ENCODE data around the gene NHLRC1.

The NHLRC1 gene

DNA sequence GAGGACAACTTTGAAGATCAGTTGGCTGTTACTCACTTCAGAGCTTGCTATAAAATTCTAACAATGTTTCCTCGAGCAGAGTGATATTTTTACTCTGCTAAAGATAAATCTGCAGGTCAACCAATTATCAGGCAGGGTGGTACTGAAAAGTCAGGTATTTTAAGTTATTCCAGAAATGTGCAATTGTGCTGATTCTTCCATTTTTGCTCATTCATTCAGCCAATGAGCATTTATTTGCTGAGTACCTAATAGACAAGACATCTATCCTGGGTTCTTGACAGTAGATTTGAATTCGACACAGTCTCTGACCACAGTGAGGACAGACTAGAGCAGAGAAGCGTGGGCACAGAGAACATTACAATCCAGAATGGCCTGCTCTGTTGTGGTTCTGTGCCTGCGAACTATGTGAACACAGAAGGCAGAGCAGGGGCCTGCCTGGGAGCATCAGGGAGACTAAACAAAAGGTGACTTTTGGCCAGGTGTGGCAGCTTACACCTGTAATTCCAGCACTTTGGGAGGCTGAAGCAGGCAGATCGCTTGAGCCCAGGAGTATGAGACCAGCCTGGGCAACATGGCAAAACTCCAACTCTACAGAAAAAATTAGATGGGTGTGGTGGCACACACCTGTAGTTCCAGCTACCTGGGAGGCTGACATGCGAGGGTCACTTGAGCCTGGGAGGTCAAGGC is 17.6 kb upstream of the NHLRC1 start:
- DNase-seq, result no peak

DNA sequence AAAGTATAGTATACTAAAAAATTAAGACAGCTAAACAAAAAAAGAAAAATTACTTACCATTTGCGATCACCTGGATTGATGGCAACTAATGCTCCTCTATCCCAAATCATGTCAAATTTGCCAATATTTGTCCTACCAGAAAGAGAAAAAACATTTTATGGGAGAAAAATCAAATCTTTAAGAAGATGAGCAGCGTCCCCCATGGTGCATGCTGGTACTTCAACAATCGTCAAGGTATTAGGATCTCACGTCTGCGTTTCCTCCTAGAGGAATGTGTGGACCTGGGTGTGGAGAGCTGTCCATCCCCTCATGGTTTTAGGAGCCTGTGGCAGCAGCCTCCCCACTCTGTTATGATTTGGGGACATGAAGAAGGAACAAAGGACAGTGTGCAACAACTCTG is 16.4 kb upstream of the NHLRC1 start:
- no peak for DNase-seq

DNA sequence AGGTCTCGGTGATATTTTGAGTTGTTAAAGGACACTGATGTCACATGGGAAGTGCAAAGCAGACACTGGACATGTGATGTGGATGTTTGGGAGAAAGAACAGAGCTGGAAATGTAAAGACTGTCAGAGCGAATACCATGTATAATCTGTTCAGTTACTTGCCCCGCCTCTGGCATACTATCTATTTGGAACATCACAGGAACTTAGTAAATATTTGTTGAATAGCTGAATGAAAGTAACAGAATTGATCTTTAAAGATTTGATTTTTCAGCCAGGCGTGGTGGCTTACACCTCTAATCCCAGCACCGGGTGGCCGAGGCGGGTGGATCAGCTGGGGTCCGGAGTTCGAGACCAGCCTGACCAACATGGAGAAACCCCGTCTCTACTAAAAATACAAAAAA is 13.8 kb upstream of the NHLRC1 start:
- DNase-seq, result no peak

DNA sequence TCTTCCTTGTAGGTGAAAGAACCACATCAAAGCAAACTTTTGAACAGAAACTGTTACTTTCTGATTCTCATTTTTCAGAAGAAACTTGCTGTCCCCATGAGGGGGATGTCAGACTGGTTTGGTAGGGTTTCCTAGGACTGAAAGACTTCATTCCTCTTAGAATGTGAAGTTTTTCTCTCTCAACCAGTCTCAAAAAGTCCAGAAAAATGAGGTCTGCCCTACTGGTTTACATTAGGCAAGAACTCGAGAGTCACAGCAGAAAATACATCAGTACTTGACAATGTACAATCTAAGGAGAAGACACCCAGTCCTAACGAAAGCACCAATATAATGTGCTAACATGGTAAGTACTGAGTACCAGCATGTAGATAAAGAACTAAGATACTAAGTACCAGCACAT is 12.7 kb upstream of the NHLRC1 start:
- no peak for DNase-seq

DNA sequence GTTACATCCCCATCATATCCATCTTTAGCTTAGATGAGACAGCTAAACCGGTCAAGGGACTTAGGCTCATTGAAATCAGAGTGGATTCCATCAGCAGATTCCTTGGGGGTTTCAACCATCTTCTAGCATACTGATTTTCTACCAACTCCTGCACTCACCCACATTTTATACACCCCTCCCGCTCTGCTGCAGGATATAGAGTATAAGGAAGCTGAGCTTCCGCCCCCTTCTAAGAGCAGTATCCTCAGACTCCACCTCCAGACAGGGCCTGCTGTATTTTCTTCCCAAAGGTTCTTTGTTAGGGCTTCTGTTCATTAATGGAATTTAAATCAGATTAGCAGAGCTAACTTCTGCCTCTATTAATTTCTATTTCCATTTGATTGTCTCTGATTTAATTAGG is 9.9 kb upstream of the NHLRC1 start:
- no peak for DNase-seq

DNA sequence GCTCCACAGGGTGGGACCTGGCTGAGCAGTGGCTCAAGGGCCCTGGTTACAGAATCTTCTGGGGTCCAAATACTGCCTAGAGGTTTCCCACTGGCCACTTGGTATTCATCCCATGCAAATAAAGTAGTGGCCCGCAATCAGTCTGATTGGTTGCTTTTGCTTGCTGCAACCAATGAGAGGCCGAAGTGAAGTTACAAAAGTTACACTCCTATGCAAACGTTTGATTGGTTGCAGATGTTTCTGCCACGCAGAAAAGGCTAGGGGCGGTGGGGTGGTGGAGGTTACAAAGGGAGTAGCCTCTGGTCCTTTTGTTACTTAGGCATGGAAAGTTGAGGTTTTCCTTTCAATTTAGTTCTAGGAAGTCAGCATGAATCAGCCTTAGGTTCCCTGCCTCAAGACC is 3.6 kb upstream of the NHLRC1 start:
- no peak for DNase-seq

DNA sequence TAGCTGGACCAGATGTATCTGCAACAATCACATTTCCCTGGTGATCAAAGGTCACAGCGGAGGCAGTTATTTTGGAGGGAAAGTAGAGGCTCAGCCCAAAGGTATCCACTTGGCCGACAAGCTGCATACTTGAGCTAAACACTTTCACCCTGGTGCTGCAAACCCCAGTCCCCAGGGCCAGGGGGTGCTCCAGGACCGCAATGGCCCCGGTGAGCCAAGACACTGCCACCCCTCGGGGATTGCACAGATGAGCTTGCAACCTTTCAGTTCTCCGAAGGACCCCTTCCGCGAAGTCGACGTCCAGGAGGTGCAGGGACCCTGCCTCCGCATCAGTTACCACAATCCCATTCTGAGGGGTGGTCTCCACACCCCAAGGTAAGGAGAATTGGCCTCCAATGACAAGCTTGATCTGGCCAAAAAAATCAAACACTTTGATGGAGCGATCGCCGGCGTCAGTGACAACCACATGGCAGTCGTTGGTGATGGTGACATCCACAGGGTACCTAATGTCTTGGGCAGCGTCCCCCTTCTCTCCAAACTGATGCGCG is 823 bp downstream of the NHLRC1 start:
- DNase-seq, result no peak

DNA sequence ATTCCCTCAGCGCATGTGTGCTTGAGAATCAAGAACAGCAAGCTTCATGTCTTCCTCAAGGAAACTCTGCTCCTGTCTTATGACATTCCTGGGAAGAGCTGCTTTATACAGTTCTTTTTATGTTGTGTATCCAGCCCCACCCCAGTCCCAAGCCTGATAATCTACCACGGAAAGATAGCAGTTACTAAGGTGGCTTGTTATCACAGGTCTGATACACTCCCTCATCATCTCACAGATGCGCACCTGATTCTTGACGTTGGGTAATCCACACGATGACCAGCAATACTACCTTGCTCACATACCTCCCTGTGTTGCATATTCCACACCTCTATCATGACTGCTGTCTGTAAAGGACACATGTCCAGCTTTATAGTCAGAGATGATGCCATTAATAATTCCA is 3.2 kb downstream of the NHLRC1 start:
- DNase-seq, result no peak

DNA sequence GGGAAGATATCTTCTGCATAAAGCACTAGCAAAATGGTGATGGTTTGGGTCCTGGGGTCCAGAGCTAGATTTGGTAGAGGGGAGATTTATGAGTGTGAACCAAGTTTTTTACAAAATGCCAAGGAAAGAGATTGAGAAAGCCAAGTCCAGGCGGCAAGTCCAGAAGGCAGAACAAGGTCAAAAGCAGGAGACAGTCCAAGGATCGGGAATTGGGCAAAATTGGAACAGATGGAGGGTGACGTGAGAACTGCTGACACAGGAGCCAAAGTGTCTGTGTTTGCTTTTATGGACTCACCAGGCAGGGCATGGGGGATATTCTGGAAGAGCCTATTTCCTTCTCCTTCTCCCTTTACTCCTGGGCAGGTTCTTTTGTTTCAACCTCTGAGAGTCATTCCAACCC is 4.1 kb downstream of the NHLRC1 start:
- no peak for DNase-seq

DNA sequence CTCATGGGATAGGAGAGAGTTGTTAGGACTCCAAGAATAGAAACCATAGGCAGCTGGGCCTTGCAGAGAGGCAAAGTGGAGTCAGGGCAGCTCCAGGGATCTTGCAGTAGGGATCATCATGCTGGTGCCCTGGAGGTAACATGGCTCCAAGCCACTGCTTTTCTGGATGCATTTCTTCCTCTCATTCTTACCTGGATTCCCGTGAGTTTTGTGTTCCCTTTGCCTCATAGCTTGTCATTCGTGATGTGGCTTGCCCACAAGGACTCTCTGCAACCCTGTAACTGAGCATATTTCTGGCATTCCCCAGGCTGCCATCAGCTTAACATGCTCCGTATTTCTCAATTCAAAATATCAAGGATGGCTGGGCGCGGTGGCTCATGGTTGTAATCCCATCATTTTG is 5.3 kb downstream of the NHLRC1 start:
- no peak for DNase-seq

DNA sequence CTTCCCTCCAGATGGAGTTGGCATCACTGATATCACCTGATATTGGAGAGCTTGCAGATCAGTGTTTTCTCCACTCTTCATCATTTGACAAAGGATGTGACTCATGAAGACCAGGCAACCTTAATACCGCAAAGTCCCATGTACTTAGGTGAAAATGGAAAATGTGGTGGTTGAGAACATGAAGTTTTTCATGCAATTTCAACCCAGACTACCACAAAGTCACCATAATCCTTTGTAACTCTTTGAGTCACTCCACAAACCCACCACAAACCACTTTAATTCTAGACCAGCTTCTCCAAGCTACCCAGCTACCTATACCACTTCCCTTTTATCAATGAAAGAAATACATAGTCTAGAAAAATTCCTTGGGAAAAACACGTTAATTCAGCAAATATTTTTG is 7.1 kb downstream of the NHLRC1 start:
- no peak for DNase-seq

DNA sequence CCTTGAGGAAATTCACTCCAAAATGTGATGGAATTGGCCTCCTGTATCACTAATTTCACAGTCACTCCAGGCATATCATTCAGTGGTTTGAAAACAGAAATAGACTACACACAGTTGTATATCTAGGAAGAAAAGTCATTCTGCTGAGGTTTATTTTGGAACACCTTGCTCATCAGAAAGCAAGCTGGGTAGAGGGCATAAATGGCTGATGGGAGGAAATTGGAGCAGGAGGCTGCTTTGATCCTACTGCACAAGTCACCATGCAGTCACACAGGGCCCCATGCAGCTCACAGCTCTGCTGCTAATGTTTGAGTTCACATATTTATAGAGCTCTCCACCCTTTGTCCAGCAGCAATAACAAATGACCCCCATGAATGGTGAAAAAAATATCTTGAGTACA is 12.3 kb downstream of the NHLRC1 start:
- no peak for DNase-seq

DNA sequence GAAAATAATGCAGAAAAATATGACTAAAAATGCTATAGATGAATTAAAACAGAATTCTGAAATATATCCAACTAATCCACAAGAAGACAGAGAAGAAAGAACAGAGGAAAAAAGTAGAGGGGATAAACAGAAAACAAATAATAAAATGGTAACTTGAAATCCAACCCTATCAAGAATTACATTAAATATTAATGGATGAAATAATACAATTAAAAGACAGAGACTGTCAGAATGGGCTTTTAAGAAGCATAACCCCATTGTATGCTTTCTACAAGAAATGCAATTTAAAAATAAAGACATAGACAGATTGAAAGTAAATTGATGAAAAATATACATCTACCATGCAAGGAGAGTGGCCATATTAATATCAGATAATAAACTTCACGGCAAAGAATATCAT is 15.4 kb downstream of the NHLRC1 start:
- DNase-seq, result no peak

DNA sequence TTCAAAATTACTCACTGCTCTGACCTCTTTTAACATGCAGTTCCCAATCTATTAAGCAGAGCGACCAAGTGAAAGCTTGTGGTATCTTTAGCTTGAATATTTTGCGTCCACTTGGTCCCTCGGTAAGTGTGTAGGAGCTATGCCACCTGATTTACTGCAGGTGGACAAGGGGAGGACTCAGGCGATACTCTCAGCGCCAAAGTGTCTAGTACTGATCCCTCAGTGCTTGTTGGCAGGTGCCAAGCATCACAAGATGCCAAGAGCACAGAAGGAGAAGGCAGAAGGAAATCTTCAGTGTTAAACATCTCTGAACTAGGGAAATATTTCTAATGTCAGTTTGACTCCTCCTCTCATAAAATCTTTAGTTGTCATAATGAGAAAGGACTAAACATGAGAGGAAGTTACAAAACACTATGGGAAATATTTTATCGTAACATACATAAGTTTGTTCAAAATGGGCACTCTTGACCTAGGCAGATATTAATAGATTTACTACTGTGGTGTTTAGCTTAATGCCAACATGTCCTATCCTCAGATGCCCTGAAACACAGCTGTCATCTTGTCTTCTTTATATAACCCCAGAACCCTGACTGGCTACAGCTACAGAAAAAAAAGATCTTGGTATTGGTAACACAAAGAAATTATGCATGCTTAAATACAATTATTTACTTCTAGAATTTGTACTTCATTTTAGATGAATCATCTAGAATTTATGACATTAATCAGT is 19.5 kb downstream of the NHLRC1 start:
- DNase-seq, result no peak

DNA sequence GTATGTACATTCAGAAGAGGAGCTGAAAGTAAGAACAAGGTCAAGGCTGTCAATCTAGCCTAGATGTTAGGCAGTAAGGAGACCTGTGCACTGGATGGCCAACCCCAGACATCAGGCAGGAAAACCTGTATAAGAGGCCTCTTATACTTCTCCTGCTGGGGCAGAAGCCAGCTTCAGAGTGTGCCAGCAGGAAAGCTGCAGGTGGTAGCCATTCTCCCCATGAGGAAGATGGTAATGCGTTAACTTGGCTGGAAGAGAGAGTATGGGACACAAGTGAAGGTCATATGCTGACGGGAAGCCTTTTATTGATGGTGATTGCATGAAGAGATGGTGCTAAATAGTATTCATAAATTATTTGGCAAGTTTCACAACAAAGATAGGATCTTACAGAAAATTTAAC is 20.6 kb downstream of the NHLRC1 start:
- no peak for DNase-seq

DNA sequence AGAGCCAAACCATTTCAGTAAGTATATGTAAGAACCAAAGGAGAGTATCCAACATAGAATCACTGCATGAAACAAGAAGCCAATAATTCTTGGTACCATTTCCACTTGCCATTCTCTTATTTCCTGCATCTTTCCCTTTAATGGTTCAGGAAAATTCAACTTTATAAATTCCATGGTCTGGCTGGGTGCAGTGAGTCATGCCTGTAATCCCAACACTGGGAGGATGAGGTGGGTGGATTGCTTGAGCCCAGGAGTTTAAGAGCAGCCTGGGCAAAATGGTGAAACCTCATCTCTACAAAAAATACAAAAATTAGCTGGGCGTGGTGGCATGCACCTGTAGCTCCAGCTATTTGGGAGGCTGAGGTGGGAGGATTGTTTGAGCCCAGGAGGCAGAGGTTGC is 21.2 kb downstream of the NHLRC1 start:
- no peak for DNase-seq

DNA sequence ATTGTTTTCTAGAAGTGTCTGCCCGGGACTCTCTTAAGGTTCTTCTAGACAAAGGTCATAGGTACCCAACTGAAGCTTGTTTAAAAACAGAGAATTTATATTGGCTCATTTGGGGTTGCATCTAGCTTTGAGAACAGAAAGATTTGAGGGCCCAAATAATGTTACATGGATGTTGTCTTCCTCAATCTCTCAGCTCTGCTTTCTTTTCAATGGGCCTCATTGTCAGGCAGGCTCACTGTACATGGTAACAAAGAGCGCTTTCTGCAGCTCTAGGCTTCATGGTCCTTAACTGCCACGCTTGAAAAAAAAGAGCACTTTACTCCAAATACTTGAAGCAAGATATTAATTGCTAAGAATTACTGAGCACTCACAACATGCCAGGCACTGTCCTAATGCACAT is 22.2 kb downstream of the NHLRC1 start:
- DNase-seq, result peak in 27 of 58 donors; percentile 1 to 74 (median 19)

DNA sequence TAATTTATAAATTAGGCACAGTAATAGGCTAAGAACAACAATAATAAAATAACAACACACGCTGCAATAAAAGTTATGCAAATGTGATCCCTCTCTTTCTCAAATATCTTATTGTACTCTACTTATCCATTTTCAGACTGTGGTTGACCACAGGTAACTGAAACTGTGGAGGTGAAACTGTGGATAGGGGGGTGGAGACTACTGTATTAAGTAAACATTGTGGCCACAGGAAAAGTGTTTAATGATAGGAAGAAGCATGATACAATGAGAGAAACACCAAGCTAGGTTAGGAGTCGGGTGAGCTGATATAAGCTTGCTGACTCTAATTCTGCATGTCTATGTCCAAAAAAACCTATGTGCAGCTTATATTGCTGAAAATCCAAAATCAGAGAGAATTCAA is 23.0 kb downstream of the NHLRC1 start:
- no peak for DNase-seq

DNA sequence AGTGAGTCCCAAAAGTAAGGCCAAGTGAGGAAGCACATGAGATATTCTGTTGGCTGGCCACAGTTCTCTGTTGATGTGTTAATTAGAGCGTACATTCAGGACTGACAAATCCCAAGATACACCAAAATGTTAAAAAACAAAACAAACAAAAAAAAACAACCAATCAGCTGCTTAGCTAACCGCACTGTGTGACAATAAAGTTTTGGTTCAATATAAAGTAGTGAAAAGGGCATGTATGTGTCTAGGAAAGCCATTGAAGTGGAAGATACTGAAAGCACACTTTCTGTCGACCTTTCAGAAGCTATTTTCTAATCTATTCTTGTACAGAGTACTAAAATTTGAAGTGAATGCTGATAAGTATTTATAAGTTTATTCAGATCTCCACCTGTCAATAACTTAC is 26.1 kb downstream of the NHLRC1 start:
- no peak for DNase-seq

DNA sequence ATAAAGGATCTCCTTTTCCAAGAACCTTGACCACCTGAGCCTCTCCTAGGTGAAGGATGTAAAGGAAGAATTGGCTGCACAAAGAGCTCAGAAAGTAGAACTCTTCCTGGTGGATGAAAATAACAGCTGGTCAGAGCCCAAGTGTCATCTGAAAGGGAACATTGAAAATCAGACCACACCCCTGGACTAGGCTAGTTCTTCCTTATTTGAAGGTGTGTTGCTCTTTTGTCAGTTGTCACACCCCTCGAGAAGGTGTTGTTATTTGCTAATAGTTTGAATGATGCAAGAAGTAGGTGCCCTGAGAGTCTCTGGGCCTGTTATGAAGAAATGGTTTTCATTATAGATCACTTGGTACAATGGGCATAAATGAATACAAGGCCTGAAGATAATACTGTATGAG is 31.1 kb downstream of the NHLRC1 start:
- DNase-seq, result no peak

DNA sequence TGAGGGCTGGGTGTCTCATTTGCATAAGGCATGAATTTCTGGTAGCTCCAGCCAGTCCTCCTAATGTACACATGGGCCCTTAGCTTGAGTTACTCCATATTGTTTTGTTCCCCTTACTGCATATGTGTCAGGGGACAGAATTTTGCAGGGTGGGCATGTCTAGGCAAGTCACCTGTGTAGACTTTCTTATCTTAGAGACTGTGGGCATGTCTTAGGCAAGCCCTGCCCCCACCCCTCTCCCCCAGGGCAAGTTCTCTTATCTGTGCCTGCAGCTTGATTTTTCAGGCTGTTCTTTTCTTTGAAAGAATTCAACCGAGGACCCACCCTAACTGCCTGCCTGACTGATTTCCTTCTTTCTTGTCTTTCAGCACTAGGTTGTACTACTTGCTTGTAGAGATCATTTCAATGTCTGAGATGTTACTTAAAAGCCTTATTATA is 32.1 kb downstream of the NHLRC1 start:
- no peak for DNase-seq

DNA sequence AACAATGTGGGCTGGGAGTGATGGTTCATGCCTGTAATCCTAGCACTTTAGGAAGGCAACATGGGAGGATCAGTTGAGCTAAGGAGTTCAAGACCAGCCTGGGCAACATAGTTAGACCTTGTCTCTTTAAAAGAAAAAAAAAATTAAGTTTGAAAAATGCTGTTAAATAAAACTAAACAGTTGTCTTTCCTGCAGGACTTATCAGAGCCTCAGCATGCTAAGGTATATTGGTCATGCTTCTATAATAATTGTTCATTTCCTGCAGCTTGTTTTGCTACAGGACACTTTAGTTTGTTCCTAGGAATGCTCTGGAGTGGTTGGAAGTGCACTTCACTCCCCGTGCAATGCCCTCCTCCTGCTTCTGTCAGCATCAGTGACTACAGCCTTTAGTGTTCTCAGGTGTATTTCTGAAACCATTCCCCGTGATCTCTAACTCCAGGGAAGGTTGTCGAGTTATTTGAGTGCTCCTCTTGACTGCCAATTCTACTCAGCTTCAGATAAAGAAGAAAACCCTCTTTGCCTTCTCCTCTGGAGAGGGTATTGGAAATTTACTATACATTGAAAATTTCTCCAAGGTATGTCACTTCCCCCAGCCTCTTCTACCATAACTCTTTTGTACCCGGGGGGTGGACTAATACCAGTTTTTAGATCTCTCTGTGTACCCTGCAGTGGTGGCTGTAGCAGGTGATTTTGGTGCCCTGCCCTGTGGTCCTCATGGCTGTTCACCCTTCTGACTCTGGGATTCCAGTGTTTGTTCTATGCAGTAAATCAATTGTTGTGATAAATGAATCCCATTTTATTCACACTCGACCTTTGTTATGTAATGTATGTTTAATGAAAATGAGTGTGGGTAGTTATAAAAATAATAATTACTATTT is 33.8 kb downstream of the NHLRC1 start:
- no peak for DNase-seq
